HG02943 (cell line): ENCODE measurements around the gene SLC9A9.
A peak's percentile ranks its signal among the peaks of the same experiment; 100 is the strongest.
"Not testable (repeated sequence)": the region's sequence is repeated elsewhere in the genome, so short reads cannot be mapped to it uniquely, and the experiment has no call there.

Experiments used
- ATAC-seq: cut with Tn5 transposase; IDR thresholded peaks from one replicate; pipeline ENCODE4 v1.9.1; 2021; ENCODE audit warnings: mild to moderate bottlenecking, low read depth, moderate library complexity; ENCODE audit not compliant: unreplicated experiment

Gene SLC9A9

DNA sequence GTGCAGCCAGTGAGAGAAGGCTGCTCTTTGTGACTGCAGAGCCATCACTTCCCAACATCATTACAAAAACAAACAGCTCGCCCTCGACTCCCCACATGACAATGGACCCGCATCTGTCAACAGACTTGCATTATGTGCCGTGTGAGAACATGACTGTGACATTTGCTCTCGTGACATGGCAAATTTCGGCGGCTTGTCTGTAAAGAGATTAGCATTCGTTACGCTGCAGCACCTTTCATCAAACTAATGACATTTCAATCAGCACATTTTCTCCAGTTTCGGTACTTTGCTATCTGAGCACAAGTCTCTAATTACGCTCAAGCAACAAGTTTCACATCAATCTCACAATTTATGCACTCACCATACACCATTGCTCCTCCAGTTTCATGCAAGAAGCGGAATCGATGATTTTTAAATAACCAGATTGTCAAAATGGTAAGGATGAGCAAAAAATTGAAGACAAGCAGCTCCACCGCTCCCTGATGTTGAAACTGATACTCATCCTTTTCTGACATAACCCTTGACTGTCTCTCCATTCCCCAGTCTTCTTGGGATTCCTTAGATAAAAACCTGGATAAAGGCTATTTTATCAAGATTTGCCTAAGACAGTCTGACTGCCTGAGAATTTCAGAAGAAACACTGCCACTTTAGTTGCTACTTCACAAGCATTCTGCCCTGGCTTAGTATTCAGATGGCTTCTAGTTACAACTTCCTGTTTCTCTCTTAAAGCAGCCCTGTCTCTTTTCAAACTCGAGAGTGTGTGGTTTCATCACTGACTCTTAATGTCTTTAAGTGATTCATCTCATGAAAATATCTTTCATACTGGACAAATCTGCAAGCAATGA is at the start of gene SLC9A9:
SLC9A9 (minus strand) TSS at position 682 of the 845 bp plus-strand sequence; CDS start at position 536, 146 bp downstream.
- peak; percentile 91 for ATAC-seq

GRCh38 chr3:143897576-143898295 is 49.5 kb upstream of the SLC9A9 start:
- ATAC-seq, result no peak

GRCh38 chr3:143896486-143896885 is 48.2 kb upstream of the SLC9A9 start:
- no peak for ATAC-seq

DNA sequence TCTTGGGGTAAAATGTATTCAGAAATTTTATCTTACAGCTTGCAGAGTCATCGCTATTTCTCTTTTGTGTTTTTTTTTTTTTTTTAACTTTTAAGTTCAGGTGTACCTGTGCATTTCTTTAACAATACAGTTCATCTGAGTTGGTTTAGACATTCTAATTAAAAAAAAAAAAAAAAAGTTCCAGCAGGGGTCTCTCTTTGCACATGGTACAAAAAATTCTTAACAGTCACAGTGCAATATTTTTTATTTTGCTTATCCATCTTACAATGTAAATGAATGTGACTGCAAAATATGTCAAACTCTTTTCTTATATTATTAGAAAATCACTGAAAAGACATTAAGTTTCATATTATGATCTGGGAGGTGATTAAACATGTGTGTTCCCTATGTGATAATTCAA is 47.5 kb upstream of the SLC9A9 start:
- no peak for ATAC-seq

DNA sequence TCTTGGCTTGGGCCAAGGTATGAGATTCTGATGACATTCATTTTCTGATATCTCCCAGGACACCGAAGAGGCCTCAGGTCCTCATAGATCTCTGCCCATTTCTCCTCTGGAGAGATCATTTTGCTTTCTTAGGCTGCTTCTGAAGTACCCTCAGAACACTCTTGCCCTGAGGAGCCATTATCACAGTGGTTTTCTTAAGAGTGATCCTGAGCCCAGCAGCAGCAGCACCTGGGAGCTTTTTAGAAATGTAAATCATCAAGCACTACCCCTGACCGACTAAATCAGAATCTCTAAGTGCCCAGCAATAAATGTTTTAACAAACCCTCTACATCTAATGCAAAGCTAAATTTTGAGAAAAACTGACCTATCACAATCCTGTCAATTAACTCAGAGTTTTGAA is 40.6 kb upstream of the SLC9A9 start:
- ATAC-seq, result no peak

DNA sequence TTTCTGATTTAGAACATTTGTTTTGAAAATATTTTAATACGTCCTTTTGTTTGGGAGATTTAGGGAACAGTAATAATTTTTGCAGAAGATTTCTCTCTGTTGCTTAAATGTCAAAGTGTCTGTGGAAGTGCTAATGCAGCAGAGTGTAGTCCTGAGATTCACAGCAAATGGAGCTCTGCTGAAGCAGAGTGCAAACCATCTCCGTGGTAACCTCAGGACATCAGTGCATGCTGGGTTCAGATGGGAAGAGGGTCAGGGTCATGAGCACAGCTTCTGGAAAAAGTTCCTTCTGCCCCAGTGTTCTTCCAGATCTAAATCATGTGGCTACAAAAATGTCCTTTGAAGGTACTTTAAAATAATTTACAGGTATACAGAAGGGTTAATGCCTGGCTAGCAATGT is 39.9 kb upstream of the SLC9A9 start:
- ATAC-seq, result no peak

DNA sequence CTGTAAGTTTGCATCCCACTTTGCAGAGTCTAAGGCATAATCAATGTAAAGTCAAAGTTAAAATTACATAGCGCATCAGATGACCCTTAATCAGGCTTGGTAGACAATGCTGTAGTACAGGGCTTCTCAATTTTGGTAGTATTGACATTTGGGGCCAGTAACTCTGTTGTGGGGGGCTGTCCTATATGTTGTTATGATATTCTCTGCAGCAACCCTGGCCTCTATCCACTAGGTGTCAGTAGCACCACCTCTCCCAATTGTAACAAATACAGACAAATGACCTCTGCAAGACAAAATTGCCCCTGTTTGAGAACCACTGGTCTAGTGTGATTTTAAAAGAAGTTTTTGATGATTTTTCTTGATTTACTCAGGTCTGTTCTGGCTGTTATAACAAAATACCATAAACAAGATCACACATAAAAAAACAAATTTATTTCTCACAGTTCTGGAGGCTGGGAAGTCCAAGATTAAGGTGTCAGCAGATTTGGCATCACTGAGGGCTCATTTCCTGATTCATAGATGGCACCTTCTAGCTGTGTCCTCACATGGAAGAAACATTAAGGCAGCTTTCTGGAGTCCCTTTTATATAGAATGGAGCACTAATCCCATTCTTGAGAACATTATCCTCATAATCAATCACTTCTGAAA is 37.6 kb upstream of the SLC9A9 start:
- ATAC-seq, result peak; percentile 87

- no peak for ATAC-seq
Measured at GRCh38 chr3:143884861-143885260, 36.6 kb upstream of the SLC9A9 start.

- no peak for ATAC-seq
Measured at GRCh38 chr3:143883151-143883550, 34.9 kb upstream of the SLC9A9 start.

- ATAC-seq, result no peak
Measured at GRCh38 chr3:143881095-143881494, 32.8 kb upstream of the SLC9A9 start.

GRCh38 chr3:143875546-143875945 is 27.3 kb upstream of the SLC9A9 start:
- ATAC-seq, result no peak

DNA sequence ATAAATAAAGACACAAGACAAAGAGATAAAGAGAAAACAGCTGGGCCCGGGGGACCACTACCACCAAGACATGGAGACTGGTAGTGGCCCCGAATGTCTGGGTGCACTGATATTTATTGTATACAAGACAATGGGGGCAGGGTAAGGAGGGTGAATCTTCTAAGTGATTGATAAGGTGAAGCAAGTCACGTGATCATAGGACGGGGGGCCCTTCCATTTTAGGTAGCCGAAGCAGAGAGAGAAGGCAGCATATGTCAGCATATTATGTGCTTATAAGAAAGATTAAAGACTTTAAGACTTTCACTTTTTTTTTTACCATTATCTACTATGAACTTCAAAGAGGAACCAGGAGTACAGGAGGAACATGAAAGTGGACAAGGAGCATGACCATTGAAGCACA is 25.3 kb upstream of the SLC9A9 start:
- not testable (repeated sequence) for ATAC-seq

DNA sequence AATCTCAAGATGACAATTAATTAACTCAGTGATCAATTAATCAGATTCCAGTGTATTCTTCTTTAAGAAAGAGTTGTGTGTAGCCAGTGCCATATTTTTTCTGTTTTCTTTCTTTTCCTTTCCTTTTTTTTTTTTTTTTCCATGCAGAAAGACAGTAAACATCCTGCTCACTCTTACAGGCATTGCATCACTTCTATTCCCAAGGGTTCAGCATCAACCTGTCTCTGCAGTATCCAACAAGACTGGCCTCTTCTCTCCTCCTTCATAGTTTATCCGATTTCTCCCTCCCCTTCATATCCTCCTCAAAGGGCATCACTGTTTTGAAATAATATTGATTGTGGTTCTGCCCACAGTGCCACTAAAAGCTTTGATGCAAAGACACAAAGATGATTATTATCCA is 17.0 kb upstream of the SLC9A9 start:
- no peak for ATAC-seq

- ATAC-seq, result no peak
Measured at GRCh38 chr3:143859465-143860203, 11.4 kb upstream of the SLC9A9 start.

DNA sequence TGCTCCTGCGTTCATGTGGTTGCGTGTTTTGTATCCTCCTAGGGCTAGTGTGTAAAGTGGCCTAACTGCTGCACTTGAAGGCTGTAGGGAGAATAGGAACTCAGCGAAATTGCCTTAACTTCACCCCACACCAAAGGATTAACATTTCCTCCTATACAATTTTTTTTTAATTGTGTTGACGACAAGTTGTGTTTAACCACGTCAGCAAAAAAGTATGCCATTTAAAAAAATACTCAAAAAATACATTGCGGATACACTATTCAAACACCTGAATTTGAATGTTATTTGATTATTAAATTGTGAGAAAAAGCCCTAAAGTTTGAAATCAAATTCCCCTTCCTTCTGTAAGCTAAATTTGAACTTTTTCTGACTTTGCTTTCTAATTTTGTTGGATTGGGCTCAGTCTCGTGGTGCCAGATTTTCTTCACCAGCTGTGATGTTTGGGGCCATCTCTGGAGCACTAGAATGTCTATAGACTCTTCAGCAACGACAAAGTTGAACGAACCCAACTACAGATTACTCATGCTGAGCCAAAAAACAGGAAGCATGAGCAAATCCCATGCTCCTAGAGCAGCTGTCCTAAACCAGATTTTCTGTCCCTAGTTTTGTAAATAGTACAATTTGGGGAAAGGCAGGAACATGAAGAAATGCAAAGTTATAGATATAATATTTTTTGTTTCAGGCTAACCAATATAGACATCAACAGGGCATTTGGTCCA is 8.1 kb upstream of the SLC9A9 start:
- no peak for ATAC-seq

DNA sequence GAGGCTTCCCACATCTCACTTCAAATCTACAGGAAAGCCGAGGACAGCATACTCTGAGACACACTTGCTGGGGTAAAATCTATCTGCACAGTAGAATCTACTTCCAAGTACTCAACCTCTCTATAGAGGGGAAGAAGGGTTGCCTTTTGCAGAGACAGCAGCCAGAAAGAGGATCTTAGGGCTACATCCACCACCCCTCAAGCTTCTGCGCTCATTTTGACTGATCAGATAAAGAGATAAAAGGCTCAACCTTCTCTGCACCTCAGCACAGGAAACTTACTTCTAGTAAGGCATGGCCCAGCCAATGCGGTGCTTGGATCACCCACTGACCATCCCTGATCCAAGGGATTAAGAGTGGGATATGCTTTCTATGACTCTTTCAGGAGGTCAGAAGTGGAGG is 6.9 kb upstream of the SLC9A9 start:
- no peak for ATAC-seq

DNA sequence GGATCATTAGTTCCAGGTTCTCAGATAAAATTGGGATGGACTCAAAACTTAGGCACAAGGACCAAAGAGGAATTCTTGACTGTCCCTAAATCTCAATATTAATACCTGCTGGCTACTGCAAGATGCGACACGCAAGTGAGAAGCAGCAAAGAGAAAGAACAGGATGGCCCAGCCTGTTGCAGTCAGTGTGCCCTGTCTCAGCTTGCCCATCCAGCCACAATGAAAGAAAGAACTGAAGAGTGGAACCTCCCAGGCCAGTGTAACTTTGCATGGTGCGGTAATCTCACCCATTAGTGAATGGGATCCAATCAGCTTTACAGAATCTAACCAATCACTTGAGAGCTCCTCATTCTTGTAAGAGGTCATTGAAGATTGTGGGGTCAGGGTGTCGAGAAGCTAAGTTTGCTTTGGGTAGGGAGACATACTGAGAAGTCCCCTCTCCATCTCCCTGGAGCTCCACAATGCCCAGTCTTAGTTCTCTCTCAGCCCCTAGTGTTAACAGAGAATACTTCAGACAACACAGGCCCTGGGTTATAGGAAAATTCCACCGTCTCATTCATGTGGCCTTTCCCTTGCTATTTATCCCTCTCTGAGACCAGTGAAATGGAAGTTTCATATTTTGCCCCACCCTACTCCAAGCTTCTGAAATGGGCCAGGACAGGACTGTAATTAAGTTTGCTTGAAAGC is 3.2 kb upstream of the SLC9A9 start:
- no peak for ATAC-seq

DNA sequence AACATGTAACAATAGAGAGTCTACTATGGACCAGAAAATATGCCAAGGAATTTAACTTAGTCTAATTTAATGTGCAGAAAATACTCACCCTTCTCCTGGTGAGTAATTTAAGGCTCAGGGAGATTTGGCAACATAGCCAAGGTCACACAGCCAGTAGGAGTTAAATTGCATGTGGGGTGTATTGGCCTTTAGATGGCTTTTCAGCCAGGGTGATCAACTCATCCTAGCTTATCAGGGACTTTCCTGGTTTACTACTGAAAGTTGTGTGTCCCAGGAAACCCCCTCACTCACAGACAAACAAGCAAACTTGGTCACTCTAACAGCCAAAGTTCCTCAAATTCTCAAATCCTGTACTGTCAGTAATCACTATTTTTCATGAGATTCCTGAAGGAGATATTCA is 2.6 kb upstream of the SLC9A9 start:
- no peak for ATAC-seq

- no peak for ATAC-seq
Measured at GRCh38 chr3:143849854-143850549, 1.7 kb upstream of the SLC9A9 start.
